ENCODE results near the gene C4B. TPM values are rescaled to one million over a fixed set of nuclear protein-coding genes. Genes with fewer than 3 reads are reported as not detected.
"Not testable (repeated sequence)": the region's sequence is repeated elsewhere in the genome, so short reads cannot be mapped to it uniquely, and the experiment has no call there.

The C4B gene
- total and polyA plus RNA-seq, 9 of the 15 experiments (the other 6 are each of a cell fraction or from before 2014, with no cell fraction given), result 0.32 to 8.8 (median 5.4) TPM

DNA sequence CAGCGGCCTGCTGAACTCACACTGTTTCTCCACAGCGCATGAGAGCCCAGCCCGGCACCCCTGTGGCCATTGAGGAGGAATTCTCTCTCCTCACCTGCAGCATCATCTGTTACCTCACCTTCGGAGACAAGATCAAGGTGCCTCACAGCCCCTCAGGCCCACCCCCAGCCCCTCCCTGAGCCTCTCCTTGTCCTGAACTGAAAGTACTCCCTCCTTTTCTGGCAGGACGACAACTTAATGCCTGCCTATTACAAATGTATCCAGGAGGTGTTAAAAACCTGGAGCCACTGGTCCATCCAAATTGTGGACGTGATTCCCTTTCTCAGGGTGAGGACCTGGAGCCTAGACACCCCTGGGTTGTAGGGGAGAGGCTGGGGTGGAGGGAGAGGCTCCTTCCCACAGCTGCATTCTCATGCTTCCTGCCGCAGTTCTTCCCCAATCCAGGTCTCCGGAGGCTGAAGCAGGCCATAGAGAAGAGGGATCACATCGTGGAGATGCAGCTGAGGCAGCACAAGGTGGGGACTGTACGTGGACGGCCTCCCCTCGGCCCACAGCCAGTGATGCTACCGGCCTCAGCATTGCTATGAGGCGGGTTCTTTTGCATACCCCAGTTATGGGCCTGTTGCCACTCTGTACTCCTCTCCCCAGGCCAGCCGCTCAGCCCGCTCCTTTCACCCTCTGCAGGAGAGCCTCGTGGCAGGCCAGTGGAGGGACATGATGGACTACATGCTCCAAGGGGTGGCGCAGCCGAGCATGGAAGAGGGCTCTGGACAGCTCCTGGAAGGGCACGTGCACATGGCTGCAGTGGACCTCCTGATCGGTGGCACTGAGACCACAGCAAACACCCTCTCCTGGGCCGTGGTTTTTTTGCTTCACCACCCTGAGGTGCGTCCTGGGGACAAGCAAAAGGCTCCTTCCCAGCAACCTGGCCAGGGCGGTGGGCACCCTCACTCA is 25.0 kb downstream of the C4B start:
- CTCF ChIA-PET (ENCODE audit: low intra/inter-chr PET ratio); FAIRE-seq; intact Hi-C loops (cut with micrococcal nuclease); H3K9me1 ChIP-seq (ENCODE audit: control insufficient read depth, insufficient read depth, low read length); H4K20me1 ChIP-seq (replicated peaks; ENCODE audit: control insufficient read depth, insufficient read depth, low read length); H3K27me3 ChIP-seq (ENCODE audit: control insufficient read depth in 2 of 2, insufficient read depth in 2 of 2, low read length in 2 of 2); H3K9me3 ChIP-seq (replicated peaks; ENCODE audit: control insufficient read depth, insufficient read depth, low read depth, low read length); H3K4me3 ChIP-seq; H3K9ac ChIP-seq (ENCODE audit: insufficient read depth in 1 of 2, low read depth in 2 of 2, low read length in 2 of 2); H3K4me2 ChIP-seq (ENCODE audit: insufficient read depth, low read length); H2AFZ ChIP-seq (ENCODE audit: low read depth, low read length); H3K79me2 ChIP-seq (ENCODE audit: control insufficient read depth, insufficient read depth, low read length); ATAC-seq; H3K27ac ChIP-seq (ENCODE audit: extremely low read depth, low read depth, low read length); BruUV-seq (replicated peaks); H3K36me3 ChIP-seq (ENCODE audit: control insufficient read depth, insufficient read depth, low read length); POLR2A ChIA-PET; DNase-seq (ENCODE audit: extremely low read depth in 1 of 4, low spot score in 3 of 4): not testable (repeated sequence)
- TF ChIP-seq POLR2G (IDR thresholded peaks at IDR 0.05; ENCODE audit: low read depth, low read length), result peak; percentile 41; the same call in 1 of the 2 replicates
- H3K4me1 ChIP-seq (replicated peaks in 1 of 2; ENCODE audit: control insufficient read depth in 2 of 2, insufficient read depth in 2 of 2, low read length in 2 of 2), result peaks cover 0 to 24% of the 10 kb centered on the region in 2 experiments; a peak in 2 of 5 replicates
- WGBS (ENCODE audit: insufficient coverage, low coverage, missing lambda C conversion rate), result 65% methylated on average over 17 of the region's 24 CpGs
- in situ Hi-C loops (cut with MboI), result loop anchor here (5.0 to 10.0 kb wide), 2 partner anchors 32 to 85 kb away; partner anchors contain the start of genes NELFE and SKIC2

DNA sequence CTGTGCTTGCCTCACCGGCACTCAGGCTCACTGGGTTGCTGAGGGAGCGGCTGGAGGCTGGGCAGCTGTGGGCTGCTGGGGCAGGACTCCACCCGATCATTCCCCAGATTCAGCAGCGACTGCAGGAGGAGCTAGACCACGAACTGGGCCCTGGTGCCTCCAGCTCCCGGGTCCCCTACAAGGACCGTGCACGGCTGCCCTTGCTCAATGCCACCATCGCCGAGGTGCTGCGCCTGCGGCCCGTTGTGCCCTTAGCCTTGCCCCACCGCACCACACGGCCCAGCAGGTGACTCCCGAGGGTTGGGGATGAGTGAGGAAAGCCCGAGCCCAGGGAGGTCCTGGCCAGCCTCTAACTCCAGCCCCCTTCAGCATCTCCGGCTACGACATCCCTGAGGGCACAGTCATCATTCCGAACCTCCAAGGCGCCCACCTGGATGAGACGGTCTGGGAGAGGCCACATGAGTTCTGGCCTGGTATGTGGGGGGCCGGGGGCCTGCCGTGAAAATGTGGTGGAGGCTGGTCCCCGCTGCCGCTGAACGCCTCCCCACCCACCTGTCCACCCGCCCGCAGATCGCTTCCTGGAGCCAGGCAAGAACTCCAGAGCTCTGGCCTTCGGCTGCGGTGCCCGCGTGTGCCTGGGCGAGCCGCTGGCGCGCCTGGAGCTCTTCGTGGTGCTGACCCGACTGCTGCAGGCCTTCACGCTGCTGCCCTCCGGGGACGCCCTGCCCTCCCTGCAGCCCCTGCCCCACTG is 25.9 kb downstream of the C4B start:
- 87% methylated on average over 3 of the region's 43 CpGs for WGBS (ENCODE audit: insufficient coverage, low coverage, missing lambda C conversion rate)
- FAIRE-seq; H3K9me3 ChIP-seq (replicated peaks; ENCODE audit: control insufficient read depth, insufficient read depth, low read depth, low read length); H3K36me3 ChIP-seq (ENCODE audit: control insufficient read depth, insufficient read depth, low read length); CTCF ChIA-PET (ENCODE audit: low intra/inter-chr PET ratio); H3K27me3 ChIP-seq (ENCODE audit: control insufficient read depth in 2 of 2, insufficient read depth in 2 of 2, low read length in 2 of 2); H4K20me1 ChIP-seq (replicated peaks; ENCODE audit: control insufficient read depth, insufficient read depth, low read length); H3K9me1 ChIP-seq (ENCODE audit: control insufficient read depth, insufficient read depth, low read length); DNase-seq (ENCODE audit: extremely low read depth in 1 of 4, low spot score in 3 of 4); H3K9ac ChIP-seq (ENCODE audit: insufficient read depth in 1 of 2, low read depth in 2 of 2, low read length in 2 of 2); BruUV-seq (replicated peaks); POLR2A ChIA-PET; H3K4me3 ChIP-seq; H3K79me2 ChIP-seq (ENCODE audit: control insufficient read depth, insufficient read depth, low read length); H3K27ac ChIP-seq (ENCODE audit: extremely low read depth, low read depth, low read length); intact Hi-C loops (cut with micrococcal nuclease); ATAC-seq; H3K4me2 ChIP-seq (ENCODE audit: insufficient read depth, low read length); H2AFZ ChIP-seq (ENCODE audit: low read depth, low read length): not testable (repeated sequence)
- in situ Hi-C loops (cut with MboI), result loop anchor here (5.0 to 10.0 kb wide), 2 partner anchors 33 to 86 kb away; partner anchors contain the start of genes NELFE and SKIC2
- H3K4me1 ChIP-seq (replicated peaks in 1 of 2; ENCODE audit: control insufficient read depth in 2 of 2, insufficient read depth in 2 of 2, low read length in 2 of 2), result peaks cover 0 to 28% of the 10 kb centered on the region in 2 experiments; a peak in 2 of 5 replicates

DNA sequence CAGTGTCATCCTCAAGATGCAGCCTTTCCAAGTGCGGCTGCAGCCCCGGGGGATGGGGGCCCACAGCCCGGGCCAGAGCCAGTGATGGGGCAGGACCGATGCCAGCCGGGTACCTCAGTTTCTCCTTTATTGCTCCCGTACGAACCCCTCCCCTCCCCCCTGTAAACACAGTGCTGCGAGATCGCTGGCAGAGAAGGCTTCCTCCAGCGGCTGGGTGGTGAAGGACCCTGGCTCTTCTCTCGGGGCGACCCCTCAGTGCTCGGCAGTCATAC is 26.4 kb downstream of the C4B start:
- peaks cover 2 to 32% of the 10 kb centered on the region in 2 experiments for H3K4me1 ChIP-seq (replicated peaks in 1 of 2; ENCODE audit: control insufficient read depth in 2 of 2, insufficient read depth in 2 of 2, low read length in 2 of 2)
- CTCF ChIA-PET (ENCODE audit: low intra/inter-chr PET ratio); ATAC-seq; H3K27me3 ChIP-seq (ENCODE audit: control insufficient read depth in 2 of 2, insufficient read depth in 2 of 2, low read length in 2 of 2); H2AFZ ChIP-seq (ENCODE audit: low read depth, low read length); H4K20me1 ChIP-seq (replicated peaks; ENCODE audit: control insufficient read depth, insufficient read depth, low read length); H3K36me3 ChIP-seq (ENCODE audit: control insufficient read depth, insufficient read depth, low read length); FAIRE-seq; DNase-seq (ENCODE audit: extremely low read depth in 1 of 4, low spot score in 3 of 4); H3K4me3 ChIP-seq; BruUV-seq (replicated peaks); H3K9ac ChIP-seq (ENCODE audit: insufficient read depth in 1 of 2, low read depth in 2 of 2, low read length in 2 of 2); H3K27ac ChIP-seq (ENCODE audit: extremely low read depth, low read depth, low read length); H3K9me3 ChIP-seq (replicated peaks; ENCODE audit: control insufficient read depth, insufficient read depth, low read depth, low read length); intact Hi-C loops (cut with micrococcal nuclease); H3K79me2 ChIP-seq (ENCODE audit: control insufficient read depth, insufficient read depth, low read length); H3K9me1 ChIP-seq (ENCODE audit: control insufficient read depth, insufficient read depth, low read length); H3K4me2 ChIP-seq (ENCODE audit: insufficient read depth, low read length); POLR2A ChIA-PET: not testable (repeated sequence)
- in situ Hi-C loops (cut with MboI), result loop anchor here (5.0 to 10.0 kb wide), 2 partner anchors 34 to 86 kb away; partner anchors contain the start of genes NELFE and SKIC2
- WGBS (ENCODE audit: insufficient coverage, low coverage, missing lambda C conversion rate), result no CpG with 5 or more reads among the region's 13 CpGs

Measured in K562 (cell line).